MCF 10A (cell line): ENCODE results near the gene DEF6. TPM values are rescaled to one million over a fixed set of nuclear protein-coding genes. Genes with fewer than 3 reads are reported as not detected.

Experiments used
- BruUV-seq: library from RNA; stranded (reverse); fragments of 400-500 nt; replicated peaks from 2 replicates; lab custom pipeline; 2021; lab: Mats Ljungman, UMichigan
- CTCF ChIA-PET: fragments of 300-600 bp; sonication (Branson Sonifier 250); formaldehyde crosslinking; extraction: SDS; loops from one replicate; lab custom pipeline; 2021; ENCODE audit warnings: antibody characterized with exemption, inconsistent platforms; lab: Yijun Ruan, JAX
- POLR2A ChIA-PET: fragments of 300-600, 350-650 bp; sonication (Branson Sonifier 250); formaldehyde crosslinking; extraction: SDS; loops from one replicate; lab custom pipeline; 2020; ENCODE audit warnings: antibody characterized with exemption, inconsistent platforms; lab: Yijun Ruan, JAX
- DNase-seq: peaks from one replicate; pipeline ENCODE4 v3.0.0-alpha.2; 2018; ENCODE audit not compliant: unreplicated experiment
- H3K27ac Mint-ChIP-seq: one replicate; pipeline ENCODE4 v1.8.0; 2022; ENCODE audit warnings: mild to moderate bottlenecking, low read depth, mixed read lengths; ENCODE audit not compliant: unreplicated experiment
- H3K27me3 Mint-ChIP-seq: one replicate; pipeline ENCODE4 v1.8.0; 2022; ENCODE audit warnings: mixed read lengths; ENCODE audit not compliant: insufficient read depth, unreplicated experiment
- H3K36me3 Mint-ChIP-seq: one replicate; pipeline ENCODE4 v1.8.0; 2022; ENCODE audit warnings: mild to moderate bottlenecking, moderate library complexity, mixed read lengths; ENCODE audit not compliant: insufficient read depth, unreplicated experiment
- H3K4me1 Mint-ChIP-seq: one replicate; pipeline ENCODE4 v1.8.0; 2022; ENCODE audit warnings: mixed read lengths; ENCODE audit not compliant: insufficient read depth, unreplicated experiment
- H3K4me3 Mint-ChIP-seq: one replicate; pipeline ENCODE4 v1.8.0; 2022; ENCODE audit warnings: mild to moderate bottlenecking, moderate library complexity, mixed read lengths; ENCODE audit not compliant: unreplicated experiment
- H3K9me3 Mint-ChIP-seq: one replicate; pipeline ENCODE4 v1.8.0; 2022; ENCODE audit warnings: mixed read lengths; ENCODE audit not compliant: unreplicated experiment
- intact Hi-C: fragments of 100-400 bp; cut with micrococcal nuclease; formaldehyde crosslinking; loops from 2 replicates; pipeline ENCODE4 v1.14.1; 2022
- total RNA-seq: library from RNA; stranded (reverse); gene quantifications from 2 replicates; pipeline ENCODE4 v1.2.3, GENCODE V29; 2022
- TF ChIP-seq, protein P1 (sequence below): fragments of 200-600 bp; IDR thresholded peaks from one replicate; pipeline ENCODE4 v1.8.0; 2022; ENCODE audit warnings: antibody characterized with exemption, mild to moderate bottlenecking; ENCODE audit not compliant: unreplicated experiment

Gene DEF6
- total RNA-seq, 1 experiment from 2014 or later = 23.1 TPM

DNA sequence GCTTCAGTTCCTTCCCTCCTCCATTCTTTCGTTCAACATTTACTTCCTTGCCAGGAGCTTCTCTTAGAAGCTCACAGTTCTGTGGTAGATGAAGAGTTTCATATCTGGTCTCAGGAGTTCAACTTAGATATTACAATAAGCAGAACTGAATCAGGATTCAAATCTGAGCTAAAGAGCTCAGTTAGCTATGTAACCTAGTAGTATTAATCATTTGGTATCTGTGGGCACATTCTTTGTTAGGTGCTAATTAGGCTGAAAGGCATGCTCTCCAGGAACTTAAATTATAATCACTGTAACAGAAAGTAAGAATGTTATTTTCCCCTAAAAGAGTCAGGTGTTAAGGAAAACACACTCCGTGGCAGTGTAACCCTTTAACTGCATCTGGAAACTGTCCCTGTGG is 29.7 kb upstream of the DEF6 start:
- POLR2A ChIA-PET = interaction anchor here (0.7 kb wide), 1 partner anchor 20 kb away, joined by 3 read pairs; no protein-coding TSS in a partner anchor
- Mint-ChIP-seq H3K9me3 (no peaks in the 10 kb centered on the region), H3K4me1 (peaks cover 13% of the 10 kb centered on the region), H3K4me3 (no peak overlapping the region), H3K27me3 (no peaks in the 10 kb centered on the region), H3K36me3 (no peaks in the 10 kb centered on the region), H3K27ac (no peak overlapping the region)
- no peak for DNase-seq
- intact Hi-C loops = no loop called here
- no TSS peak for BruUV-seq
- TF ChIP-seq, protein P1, sequence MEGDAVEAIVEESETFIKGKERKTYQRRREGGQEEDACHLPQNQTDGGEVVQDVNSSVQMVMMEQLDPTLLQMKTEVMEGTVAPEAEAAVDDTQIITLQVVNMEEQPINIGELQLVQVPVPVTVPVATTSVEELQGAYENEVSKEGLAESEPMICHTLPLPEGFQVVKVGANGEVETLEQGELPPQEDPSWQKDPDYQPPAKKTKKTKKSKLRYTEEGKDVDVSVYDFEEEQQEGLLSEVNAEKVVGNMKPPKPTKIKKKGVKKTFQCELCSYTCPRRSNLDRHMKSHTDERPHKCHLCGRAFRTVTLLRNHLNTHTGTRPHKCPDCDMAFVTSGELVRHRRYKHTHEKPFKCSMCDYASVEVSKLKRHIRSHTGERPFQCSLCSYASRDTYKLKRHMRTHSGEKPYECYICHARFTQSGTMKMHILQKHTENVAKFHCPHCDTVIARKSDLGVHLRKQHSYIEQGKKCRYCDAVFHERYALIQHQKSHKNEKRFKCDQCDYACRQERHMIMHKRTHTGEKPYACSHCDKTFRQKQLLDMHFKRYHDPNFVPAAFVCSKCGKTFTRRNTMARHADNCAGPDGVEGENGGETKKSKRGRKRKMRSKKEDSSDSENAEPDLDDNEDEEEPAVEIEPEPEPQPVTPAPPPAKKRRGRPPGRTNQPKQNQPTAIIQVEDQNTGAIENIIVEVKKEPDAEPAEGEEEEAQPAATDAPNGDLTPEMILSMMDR = no peak
- CTCF ChIA-PET = interaction anchor here (1.4 kb wide), 1 partner anchor 26 kb away, joined by 5 read pairs; no protein-coding TSS in a partner anchor

DNA sequence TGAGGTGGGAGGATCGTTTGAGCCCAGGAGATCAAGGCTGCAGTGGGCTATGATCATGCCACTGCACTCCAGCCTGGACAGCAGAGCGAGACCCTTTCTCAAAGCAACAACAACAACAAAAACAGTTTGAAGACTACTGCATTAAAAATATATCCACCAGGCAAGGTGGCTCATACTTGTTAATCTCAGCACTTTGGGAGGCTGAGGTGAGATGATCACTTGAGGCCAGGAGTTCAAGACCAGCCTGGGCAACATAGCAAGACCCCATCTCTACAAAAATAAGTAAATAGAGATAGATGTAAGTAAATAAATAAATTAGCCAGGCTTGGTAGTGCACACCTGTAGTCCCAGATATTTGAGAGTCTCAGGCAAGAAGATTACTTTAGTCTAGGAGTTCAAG is 25.6 kb upstream of the DEF6 start:
- H3K27me3 Mint-ChIP-seq = no peaks in the 10 kb centered on the region
- no peak overlapping the region for H3K27ac Mint-ChIP-seq
- no peak for DNase-seq
- no peaks in the 10 kb centered on the region for H3K36me3 Mint-ChIP-seq
- CTCF ChIA-PET = no interaction called here
- POLR2A ChIA-PET = no interaction called here
- H3K4me3 Mint-ChIP-seq = no peak overlapping the region
- peaks cover 5% of the 10 kb centered on the region for H3K4me1 Mint-ChIP-seq
- BruUV-seq = no TSS peak
- intact Hi-C loops = no loop called here
- H3K9me3 Mint-ChIP-seq = no peaks in the 10 kb centered on the region
- TF ChIP-seq, protein P1 = no peak

DNA sequence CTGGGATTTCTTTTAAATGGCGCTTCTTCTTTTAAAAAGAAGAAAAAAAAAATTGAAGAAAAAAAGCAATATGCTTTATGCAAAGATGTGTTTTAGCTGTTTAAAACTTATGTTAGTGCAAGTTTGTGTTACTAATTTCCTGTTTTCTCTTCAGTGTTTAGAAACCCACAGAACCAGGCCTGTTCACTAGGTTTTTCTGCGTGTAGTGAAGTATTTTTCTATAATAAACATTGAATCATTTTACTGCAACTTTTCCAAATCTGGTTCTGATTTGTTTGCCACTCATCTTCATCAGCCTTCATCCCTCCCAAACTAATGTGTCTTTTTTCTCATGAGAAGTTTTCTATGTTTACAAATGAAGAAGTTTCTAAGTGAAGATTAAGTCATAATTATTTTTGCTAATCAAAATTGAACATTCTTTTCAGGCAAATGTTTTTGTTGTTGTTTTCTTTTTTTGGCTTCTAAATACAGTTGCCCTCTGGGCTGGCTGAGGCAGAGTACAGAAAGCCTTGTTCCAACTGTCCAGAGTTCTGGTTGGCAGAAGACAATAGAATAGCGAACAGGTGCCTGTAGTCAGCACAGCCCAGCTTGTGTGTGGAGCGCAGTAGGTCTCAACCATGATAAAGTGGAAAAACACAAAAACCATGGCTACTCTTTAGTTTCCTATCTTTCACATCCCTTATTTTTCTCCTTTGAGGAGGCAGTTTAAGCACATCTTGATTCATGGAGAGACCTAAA is 23.6 kb upstream of the DEF6 start:
- no peaks in the 10 kb centered on the region for H3K36me3 Mint-ChIP-seq
- DNase-seq = no peak
- no peak overlapping the region for H3K27ac Mint-ChIP-seq
- ChIA-PET CTCF (interaction anchor here (1.3 kb wide), 1 partner anchor 128 kb away, joined by 3 read pairs; no protein-coding TSS in a partner anchor), POLR2A (no interaction called here)
- H3K27me3 Mint-ChIP-seq = no peaks in the 10 kb centered on the region
- BruUV-seq = no TSS peak
- TF ChIP-seq, protein P1 = no peak
- intact Hi-C loops = no loop called here
- H3K4me3 Mint-ChIP-seq = no peak overlapping the region
- peaks cover 5% of the 10 kb centered on the region for H3K4me1 Mint-ChIP-seq
- H3K9me3 Mint-ChIP-seq = no peaks in the 10 kb centered on the region

DNA sequence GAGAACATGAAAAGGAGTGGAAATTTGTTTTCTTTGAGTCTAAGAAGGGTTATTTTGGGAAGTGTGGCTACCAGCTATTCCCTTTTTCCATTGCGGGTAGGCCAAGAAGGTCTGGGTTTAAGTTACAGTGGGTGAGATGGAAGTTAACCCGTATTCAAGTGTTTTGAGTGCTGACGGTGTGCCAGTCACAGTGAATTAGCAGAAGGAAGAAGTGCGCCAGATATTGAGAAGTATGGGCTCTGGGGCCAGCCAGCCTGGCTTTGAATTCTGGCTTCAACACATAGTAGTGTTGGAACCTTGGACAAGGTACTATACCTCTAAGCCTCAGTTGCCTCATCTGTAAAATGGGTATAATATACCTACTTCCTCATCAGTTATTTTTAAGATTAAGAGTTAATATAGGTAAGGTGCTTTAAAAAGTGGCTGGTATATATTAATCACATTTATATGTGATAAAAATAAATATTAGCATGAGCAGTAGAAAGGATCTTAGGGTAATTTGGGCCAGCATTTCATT is 21.8 kb upstream of the DEF6 start:
- POLR2A ChIA-PET = no interaction called here
- no TSS peak for BruUV-seq
- Mint-ChIP-seq H3K9me3 (no peaks in the 10 kb centered on the region), H3K36me3 (no peaks in the 10 kb centered on the region), H3K27ac (no peak overlapping the region), H3K27me3 (no peaks in the 10 kb centered on the region), H3K4me3 (no peak overlapping the region), H3K4me1 (peaks cover 5% of the 10 kb centered on the region)
- TF ChIP-seq, protein P1 = no peak
- CTCF ChIA-PET = interaction anchor here (0.7 kb wide), 1 partner anchor 18 kb away, joined by 3 read pairs; no protein-coding TSS in a partner anchor
- intact Hi-C loops = no loop called here
- DNase-seq = no peak
